GM11168 (cell line): Measurements from ENCODE around the gene NUDT12.

Experiments used
- in situ Hi-C: fragments of 300-500 bp; cut with MboI; formaldehyde crosslinking; loops from one replicate; pipeline ENCODE4 v1.12.0; 2022; ENCODE audit warnings: low sequenced_read_pairs; ENCODE audit not compliant: unreplicated experiment

NUDT12 gene

DNA sequence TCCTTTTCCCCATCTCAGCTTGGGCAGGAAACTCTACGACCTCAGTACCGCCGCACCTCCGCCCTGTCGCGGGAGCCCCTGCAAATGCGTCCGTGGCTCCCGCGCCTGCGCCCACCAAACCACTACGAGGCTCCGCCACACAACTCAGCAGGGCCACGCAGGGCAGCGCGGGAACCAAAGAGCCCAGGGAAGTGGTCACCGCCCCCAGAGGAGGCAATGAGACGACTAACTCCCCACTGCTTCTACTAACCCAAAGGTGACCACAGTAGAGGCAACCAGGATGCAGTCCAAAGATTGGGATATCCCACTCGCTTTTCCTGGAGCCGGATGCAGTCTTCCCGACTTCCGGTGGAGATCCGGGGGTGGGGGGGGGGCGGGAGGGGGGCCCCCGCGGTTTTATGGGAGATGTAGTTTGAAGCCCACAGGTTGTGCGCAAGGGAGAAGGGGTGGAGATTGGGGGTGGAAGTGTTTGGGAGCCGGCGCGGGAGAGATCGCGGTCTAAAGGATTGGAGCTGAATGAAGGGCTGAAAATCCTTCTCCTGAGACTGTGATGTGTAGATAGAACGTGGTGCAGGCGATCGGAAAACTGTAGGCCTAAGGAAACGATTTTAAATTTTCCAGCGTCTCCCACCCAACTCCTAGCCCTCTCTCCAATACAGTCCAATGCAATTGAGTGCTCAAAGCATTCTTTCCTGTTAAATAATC lies at the start of gene NUDT12:
NUDT12 (minus strand) TSS at position 337 of the 705 bp plus-strand sequence. CDS start 2,541 bp downstream, outside the sequence.
- in situ Hi-C loops, result no loop called here

DNA sequence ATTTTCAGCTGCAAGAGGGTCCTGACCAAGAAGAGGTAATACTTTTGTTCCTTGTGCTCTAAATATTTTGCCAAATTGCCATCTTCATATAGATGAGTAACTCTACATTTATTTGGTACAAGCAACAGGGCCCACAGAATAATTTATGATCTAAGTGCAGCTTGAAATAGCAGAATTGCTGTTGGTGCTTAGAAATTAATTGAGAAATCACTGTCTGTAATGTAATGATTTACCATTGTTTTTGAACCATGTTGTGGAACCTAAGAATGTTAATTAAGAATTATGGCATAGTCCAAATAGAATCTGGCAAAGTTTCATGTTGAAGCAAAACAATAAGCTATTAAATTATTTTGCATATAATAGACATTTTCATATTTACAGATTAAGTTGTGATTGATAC lies 44.8 kb upstream of the NUDT12 start:
- in situ Hi-C loops, result no loop called here

DNA sequence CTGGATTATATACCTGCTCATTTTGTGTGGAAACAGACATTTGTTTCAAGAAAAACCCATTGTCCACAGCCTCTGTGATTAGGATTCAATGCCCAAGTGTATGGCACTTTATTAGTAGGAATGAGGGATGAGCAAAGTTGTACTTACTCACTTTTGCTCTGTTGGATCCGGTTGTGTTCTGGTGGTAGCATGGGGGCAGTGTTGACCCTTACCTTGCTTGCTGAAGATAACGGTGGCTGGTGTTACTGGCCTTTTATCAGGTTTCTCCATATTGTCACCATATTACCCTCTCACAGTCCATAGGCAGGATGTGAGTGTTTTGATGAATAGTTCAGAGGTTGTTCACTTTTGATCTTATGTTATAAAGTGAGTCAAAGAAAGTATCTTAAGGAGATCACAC lies 42.7 kb upstream of the NUDT12 start:
- in situ Hi-C loops, result no loop called here

DNA sequence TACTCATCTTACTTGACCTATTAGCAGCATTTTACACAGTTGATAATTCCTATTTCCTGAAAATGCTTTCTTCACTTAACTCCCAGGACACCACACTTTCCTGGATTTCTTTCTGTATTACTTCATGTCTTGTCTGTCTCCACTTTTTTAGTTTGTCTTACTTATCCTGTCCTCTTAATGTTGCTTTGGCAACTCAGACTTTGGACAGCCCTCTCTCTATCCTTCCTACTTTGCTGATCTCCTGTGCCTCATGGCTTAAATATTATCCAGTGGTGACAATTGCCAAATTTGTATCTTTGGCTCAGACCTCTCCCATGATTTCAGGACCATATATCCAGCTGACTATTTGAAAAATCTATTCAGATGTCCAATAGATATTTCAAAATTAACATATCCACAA lies 39.8 kb upstream of the NUDT12 start:
- in situ Hi-C loops, result no loop called here

DNA sequence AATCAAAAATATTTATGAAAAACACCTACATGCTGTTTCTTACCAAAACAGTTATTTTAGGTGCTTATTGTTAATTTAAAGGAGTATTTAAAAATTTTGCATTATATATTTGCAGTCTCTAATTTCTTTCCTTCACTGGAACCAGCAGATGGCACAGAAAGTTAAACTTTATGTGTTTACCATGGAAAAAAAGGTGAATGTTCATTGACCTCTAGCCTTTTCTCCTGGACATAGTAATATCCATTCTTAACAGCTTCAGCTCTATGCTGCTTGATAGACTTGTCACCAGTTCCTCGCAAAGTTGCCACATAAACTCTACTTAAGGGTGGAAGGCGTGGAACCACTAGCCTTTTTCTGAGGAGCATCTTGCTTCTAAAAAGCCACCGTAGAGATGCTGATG lies 38.7 kb upstream of the NUDT12 start:
- in situ Hi-C loops, result no loop called here

DNA sequence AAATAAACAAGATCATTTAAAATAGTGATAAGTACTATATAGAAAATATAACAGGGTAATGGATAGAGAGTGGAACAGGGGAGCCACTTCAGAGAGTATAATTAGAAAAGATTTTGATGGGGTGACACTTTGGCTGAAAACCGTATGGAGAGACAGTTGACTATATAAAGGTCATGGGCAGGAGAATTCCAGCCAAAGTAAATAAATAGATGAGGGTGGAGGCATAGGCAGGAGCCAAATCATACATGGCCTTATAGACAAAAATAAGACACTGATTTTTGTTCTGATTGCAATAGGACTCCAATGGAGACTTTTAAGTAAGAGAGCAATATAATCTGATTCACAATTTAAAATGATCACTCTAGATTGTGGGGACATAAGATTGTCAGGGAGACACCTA lies 37.5 kb upstream of the NUDT12 start:
- in situ Hi-C loops, result no loop called here

DNA sequence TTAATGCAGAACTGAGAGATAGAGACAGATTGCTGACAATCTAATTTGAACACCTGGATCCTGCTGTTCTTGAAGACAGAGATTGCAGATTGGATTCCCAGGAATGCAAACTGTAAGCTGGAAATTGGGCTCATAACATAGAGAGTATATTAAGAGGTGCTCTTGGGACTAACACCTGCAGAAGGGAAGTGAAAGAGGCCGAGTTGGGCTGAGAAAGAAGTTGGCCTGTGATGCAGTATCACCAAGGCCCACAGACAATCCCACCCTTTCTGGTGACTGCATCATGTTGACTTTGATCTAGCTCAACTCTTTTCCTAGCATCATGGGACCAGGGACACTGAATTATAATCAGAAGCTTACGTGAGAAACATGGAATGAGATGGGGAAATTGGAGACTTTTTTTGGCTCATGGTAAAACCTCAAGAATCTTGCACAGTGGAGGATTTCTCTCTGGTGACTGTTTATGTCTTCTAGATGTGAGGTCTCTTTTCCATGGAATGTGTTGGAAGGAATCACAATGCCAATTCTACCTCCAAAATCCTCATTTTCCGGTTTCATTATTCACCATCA lies 36.5 kb upstream of the NUDT12 start:
- in situ Hi-C loops, result loop anchor here (25.0 kb wide), 1 partner anchor 588 kb away; no protein-coding TSS in a partner anchor

DNA sequence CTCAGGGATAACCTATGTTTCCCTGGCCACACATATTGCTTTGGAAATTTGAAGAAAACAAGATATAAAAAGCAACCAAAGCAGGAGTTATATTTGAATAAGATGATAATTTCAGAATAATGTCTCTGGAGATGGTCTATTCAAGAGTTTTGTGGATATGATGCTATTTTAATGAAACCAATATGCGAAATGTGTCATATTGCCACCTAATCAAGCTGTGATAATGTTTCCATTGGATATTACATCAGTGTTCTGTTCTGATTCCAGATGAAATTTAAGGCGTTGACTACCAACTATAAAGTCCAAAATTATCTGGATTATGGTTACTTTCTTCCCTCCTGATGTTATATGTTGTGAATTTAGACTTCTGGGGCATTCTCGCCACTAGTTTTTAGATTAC lies 27.6 kb upstream of the NUDT12 start:
- in situ Hi-C loops, result loop anchor here (25.0 kb wide), 1 partner anchor 597 kb away; no protein-coding TSS in a partner anchor

DNA sequence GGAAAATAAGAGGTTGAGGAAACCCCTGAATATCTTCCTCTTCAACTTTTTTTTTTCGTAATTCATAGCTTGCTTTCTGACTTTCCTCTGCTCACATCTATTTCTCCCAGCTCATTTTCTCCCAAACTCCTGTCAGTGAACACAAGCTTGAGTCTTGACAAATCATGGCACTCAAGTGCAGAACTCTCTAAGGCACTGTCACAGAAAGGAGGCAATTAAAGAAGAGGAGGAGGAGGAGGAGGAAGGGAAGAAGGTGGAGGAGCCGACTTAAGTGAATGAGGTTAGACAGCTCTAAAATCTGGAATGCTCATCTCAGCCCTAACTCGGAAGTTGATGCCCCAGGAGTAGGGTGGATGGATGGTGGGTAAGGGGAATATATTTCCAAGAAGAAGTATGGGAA lies 27.2 kb upstream of the NUDT12 start:
- in situ Hi-C loops, result loop anchor here (25.0 kb wide), 1 partner anchor 598 kb away; no protein-coding TSS in a partner anchor

DNA sequence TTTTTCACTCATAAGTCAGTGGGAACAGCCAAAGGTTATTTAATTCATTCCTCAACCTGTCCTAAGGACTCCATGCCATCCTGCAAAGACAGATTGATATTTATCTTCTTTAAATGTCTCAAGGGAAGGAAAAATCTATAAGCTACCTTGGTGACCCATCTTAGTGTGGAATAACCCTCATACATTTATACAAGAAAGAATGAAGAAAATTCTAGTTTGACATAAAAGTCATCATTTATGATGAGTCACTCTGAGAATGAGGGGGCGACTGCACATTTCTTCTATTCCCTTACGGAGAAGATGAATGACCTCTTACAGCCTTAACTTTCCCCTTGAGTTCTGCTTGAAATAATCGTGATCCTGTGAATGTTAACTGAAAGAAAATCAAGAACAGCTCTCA lies 26.8 kb upstream of the NUDT12 start:
- in situ Hi-C loops, result loop anchor here (25.0 kb wide), 1 partner anchor 598 kb away; no protein-coding TSS in a partner anchor

DNA sequence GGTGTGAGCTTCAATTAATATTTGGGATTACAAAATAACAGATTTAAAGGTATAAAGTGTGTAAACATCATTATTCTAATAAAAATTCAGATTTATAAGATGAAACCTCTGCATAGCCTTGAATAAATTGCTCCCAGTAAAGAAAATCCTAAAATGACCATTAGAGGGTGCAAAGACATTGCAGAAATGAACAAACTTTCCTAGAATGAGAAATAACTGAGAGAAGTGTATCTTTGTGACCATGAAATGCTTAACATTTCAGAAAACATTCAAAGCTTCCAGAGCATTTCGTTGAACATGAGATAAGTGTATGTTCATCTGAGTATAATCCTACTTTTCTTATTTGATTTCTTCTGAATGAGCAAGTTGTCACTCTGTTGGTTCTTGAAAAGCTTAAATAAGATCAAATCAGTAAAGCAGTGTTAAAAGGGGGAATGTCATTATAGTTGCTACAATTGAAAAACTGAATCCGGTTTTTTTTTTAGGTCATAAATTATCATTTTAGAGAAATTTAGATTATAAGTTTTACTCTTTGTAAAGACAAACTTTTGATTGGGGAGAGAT lies 24.7 kb upstream of the NUDT12 start:
- in situ Hi-C loops, result loop anchor here (25.0 kb wide), 1 partner anchor 600 kb away; no protein-coding TSS in a partner anchor

DNA sequence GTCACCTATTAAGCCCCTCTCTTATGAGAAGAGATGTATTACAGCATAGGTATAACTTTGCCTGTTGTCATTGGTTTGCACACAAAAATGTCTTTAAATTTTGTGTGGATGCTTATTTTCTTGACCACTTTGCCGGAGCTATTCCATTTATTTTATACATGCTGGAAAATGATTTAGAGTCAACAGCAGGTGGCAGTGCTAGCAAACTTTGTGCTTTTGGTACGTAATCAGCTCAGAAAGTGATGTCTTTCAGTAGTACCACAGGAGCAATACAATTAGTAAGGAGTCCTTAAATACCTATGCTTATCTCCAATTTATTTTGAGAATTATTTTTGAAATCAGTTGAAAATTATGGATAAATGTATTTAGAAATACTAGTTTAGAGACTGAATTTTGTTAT lies 19.8 kb upstream of the NUDT12 start:
- in situ Hi-C loops, result loop anchor here (25.0 kb wide), 1 partner anchor 605 kb away; no protein-coding TSS in a partner anchor

DNA sequence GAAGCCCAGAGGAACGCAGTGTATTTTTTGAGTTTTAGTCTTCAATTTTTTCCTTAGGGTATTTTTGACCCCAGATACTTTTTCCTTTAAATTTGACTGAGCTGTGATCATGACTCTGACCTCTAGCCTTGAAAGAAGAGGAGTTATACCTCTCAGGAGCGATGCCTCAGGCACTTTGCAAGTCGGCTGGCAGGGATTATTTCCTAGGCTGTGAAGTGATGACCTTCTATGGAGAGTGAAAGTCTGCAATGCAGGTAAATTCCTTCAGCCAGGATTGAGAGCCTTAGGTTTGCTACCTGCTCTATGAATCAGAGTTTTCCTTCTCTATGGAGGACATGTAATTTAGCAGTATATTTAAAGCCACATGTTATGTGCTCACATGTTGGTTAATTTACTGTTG lies 10.8 kb upstream of the NUDT12 start:
- in situ Hi-C loops, result no loop called here

DNA sequence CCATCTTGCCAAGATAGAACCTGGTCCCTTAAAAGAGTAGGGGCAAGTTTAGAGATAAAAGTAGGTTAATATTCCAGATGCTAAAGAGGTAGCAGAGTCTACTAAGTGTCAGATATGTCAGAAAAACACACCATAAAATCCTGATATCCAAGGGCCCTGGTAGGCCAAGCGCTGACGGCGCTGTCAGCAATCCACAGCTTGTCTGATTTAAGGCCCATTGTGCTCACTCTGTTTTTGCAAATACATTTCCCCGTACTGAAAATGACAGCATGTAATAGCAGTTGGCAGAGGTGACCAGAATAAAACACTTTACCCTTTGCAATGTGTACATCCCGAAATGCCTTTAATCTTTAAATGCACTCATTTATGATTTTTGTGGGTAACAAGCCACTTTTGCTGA lies 9.9 kb upstream of the NUDT12 start:
- in situ Hi-C loops, result no loop called here

DNA sequence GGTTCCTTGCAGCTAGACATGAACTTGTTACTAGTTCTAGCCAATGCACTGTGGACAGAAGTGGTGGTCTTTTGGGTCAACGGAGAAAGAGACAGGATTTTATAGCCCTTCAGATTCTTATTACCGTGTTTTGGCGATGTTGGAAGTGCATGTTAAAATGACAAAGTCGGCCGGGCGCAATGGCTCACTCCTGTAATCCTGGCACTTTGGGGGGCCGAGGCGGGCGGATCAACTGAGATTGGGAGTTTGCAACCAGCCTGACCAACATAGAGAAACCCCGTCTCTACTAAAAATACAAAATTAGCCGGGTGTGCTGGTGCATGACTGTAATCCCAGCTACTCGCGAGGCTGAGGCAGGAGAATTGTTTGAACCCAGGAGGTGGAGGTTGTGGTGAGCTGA lies 9.1 kb upstream of the NUDT12 start:
- in situ Hi-C loops, result no loop called here

DNA sequence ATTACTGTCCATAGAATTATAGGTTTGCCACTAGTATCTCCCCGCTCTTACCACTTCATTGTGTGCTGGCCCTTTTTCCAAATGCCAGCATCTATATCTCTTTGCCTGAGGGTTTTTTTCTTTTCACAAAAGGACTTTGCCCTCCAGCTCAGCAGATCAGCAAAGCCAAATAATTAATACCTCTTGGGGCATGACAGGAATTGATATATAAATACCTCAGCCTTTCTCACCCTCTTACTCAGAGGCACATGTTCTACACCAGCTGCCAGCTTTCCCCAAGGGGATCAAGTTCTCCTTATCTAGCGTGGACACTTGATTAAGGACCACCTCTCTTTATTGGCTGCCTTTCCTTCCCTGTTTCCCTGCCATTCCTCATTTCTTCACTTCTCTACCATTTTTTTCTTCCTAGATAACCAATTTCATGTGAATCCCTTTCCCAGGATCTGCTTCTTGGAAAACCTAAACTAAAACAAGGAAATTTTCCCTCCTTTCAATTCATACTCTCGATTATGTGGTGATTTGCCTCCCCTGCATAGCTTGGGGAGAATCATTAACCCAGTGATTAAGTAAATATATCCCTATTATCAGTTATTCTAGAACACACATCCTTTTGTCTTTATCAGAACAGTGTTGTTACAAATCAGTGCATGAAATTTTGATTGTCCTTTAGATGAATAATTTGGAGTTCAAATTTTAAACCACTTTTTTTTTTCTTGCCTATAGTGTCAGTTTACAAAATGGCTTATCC lies 6.9 kb upstream of the NUDT12 start:
- in situ Hi-C loops, result no loop called here

DNA sequence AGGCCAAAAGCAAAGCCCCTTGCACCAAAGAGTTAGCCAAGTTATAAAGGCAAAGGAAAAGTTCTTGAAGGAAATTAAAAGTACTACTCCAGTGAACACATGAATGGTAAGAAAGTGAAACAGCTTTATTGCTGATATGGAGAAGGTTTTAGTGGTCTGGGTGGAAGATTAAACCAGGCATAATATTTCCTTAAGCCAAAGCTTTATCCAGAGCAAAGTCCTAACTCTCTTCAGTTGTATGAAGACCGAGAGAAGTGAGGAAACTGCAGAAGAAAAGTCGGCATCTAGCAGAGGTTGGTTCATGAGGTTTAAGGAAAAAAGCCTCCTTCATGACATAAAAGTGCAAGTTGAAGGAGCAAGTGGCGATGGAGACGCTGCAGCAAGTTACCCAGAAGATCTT lies 3.1 kb upstream of the NUDT12 start:
- in situ Hi-C loops, result no loop called here

DNA sequence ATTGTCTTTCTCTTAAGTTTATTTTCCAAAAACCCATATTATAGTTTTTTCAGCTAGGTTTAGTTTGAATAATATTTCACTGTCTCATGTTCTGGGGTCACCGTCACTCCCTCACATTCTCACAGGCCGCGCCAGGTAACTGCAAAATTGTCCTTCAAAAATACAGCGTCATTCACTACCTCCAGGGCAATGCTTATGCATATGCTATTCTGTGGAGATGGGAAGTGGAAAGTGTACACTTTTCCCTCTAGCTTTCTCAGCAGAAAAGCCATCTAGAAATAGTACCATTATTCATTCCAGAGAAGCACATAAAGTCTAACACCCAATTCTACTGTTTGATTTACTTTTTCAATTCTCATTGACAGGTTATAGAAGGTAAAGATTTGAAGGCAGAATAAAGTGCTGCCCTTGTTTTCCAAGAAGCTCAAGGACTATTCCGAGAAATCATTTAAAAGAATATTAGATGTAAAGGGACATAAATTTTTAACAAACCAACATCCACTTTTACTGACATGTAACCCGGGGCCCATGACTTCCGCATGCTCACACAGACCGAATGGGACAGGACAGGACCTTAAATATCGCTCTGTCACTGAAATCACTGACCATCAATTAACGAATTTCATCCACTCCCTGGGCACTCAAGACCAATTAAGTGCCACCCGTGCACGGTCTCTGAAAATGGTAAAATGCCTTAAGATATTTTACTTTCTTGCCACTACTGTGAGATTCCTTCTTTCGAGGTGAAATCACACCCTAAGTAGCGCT lies 720 bp downstream of the NUDT12 start:
- in situ Hi-C loops, result no loop called here

DNA sequence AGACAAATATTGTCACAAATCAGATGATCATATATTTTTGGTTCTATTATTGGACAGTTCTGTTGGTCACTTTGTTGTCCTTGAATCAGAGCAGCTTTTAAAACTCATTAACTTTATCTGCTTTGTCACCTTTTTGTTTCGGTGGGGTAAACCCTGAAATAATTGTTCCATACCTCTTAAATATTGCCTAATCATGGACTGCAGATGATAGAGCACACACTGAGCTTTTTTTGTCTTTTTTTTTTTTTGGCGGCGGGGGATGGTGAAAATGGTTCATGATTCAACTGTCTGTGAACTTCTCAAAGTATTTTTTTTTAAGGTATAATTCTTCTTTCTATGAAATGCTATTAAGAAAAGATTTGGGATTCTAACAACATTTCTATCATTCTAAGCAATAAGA lies 1.8 kb downstream of the NUDT12 start:
- in situ Hi-C loops, result no loop called here

DNA sequence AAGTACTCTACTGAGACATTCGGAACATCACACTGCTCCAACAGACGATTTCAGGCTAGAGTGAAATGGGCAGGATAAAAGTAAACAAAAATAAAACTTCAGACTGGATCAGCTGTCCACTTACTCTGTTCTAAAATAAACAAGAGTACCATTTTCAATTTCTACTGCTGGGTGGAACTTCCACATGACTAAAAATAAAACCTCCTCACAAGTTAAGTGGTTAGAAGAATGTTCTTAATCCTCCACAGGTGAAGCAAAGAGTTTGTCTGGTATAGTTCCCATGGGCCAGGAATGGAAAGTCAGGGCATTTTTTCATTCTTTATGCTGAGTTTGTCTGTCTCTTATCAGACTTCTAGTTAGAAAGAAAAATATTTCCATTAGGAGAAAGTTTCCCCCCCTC lies 15.7 kb downstream of the NUDT12 start:
- in situ Hi-C loops, result no loop called here
